PC-3 (cell line): ENCODE data around the gene STAMBPL1. TPM values are rescaled to one million over a fixed set of nuclear protein-coding genes. Genes with fewer than 3 reads are reported as not detected.

Experiments
- ATAC-seq: fragments of 200-7000 bp; cut with Tn5 transposase; 2 replicates; pipeline ENCODE4 v1.9.1; 2020; ENCODE audit warnings: mild to moderate bottlenecking, moderate library complexity
- BruUV-seq: library from RNA; stranded (reverse); fragments of 400-500 nt; replicated peaks from 2 replicates; lab custom pipeline; 2021; lab: Mats Ljungman, UMichigan
- CTCF ChIA-PET: fragments of 300-600 bp; sonication (Branson Sonifier 250); formaldehyde crosslinking; loops from one replicate; lab custom pipeline; 2022; ENCODE audit warnings: antibody characterized with exemption; lab: Charles Lee
- POLR2A ChIA-PET: fragments of 300-600 bp; sonication (Branson Sonifier 250); formaldehyde crosslinking; loops from one replicate; lab custom pipeline; 2022; ENCODE audit warnings: antibody characterized with exemption; ENCODE audit not compliant: unreplicated experiment; lab: Charles Lee
- DNase-seq: peaks from one replicate; pipeline ENCODE4 v3.0.0-alpha.2; 2015
- H2AFZ ChIP-seq: fragments of 300-600 bp; sonication (generic); 2 replicates; pipeline ENCODE4 v1.6.0; 2016; ENCODE audit warnings: antibody characterized with exemption, low read length
- H3F3A ChIP-seq: fragments of 300-600 bp; sonication (generic); one replicate; pipeline ENCODE4 v1.6.0; 2017; ENCODE audit warnings: antibody characterized with exemption, low read length, control low read depth, mild to moderate bottlenecking; ENCODE audit not compliant: unreplicated experiment
- H3K27ac ChIP-seq: fragments of 300-600 bp; sonication (generic); 2 replicates; pipeline ENCODE4 v1.5.1; 2016; ENCODE audit warnings: mild to moderate bottlenecking, low read length
- H3K27me3 ChIP-seq: fragments of 300-600 bp; sonication (generic); 2 replicates; pipeline ENCODE4 v1.6.1; 2016; ENCODE audit warnings: low read length, mixed read lengths
- H3K36me3 ChIP-seq: fragments of 300-600 bp; sonication (generic); 2 replicates; pipeline ENCODE4 v1.6.1; 2016; ENCODE audit warnings: low read depth, mixed run types, low read length, mixed read lengths
- H3K4me1 ChIP-seq: fragments of 300-600 bp; sonication (generic); 2 replicates; pipeline ENCODE4 v1.5.1; 2016; ENCODE audit warnings: low read length; ENCODE audit not compliant: insufficient read depth
- H3K4me2 ChIP-seq: fragments of 300-600 bp; sonication (generic); 2 replicates; pipeline ENCODE4 v1.6.0; 2016; ENCODE audit warnings: low read length
- H3K4me3 ChIP-seq: fragments of 300-600 bp; sonication (generic); 2 replicates; pipeline ENCODE4 v1.5.1; 2016; ENCODE audit warnings: mild to moderate bottlenecking, low read length, mixed read lengths
- H3K79me2 ChIP-seq: fragments of 300-600 bp; sonication (generic); 2 replicates; pipeline ENCODE4 v1.6.1; 2017; ENCODE audit warnings: low read length, mixed read lengths
- H3K9ac ChIP-seq: fragments of 300-600 bp; sonication (generic); 2 replicates; pipeline ENCODE4 v1.6.0; 2016; ENCODE audit warnings: mild to moderate bottlenecking, low read length
- H3K9me2 ChIP-seq: fragments of 300-600 bp; sonication (generic); replicated peaks from 2 replicates; pipeline ENCODE4 v1.6.1; 2016; ENCODE audit warnings: mixed run types, low read length, mixed read lengths
- H3K9me3 ChIP-seq: fragments of 300-600 bp; sonication (generic); 2 replicates; pipeline ENCODE4 v1.6.1; 2016; ENCODE audit warnings: low read length, mixed read lengths
- H4K20me1 ChIP-seq: fragments of 300-600 bp; sonication (generic); 2 replicates; pipeline ENCODE4 v1.6.1; 2016; ENCODE audit warnings: low read length, mixed read lengths
- EZH2 ChIP-seq: fragments of 300-600 bp; sonication (generic); IDR thresholded peaks from one replicate; pipeline ENCODE4 v1.6.1; 2017; ENCODE audit warnings: antibody characterized with exemption, mild to moderate bottlenecking, low read length; ENCODE audit not compliant: unreplicated experiment
- EZH2phosphoT487 ChIP-seq: fragments of 300-600 bp; sonication (generic); IDR thresholded peaks from 2 replicates; pipeline ENCODE4 v1.6.1; 2018; ENCODE audit warnings: mild to moderate bottlenecking, antibody characterized with exemption, low read length, borderline replicate concordance
- intact Hi-C: fragments of 100-400 bp; cut with micrococcal nuclease; formaldehyde crosslinking; loops from 2 replicates; pipeline ENCODE4 v1.9.0; 2023
- total RNA-seq: library from RNA; depleted of rRNA; stranded (reverse); fragments of >200 nt; gene quantifications from 2 replicates; pipeline ENCODE4 v1.2.3, GENCODE V29; 2014
- TF ChIP-seq, protein P1 (sequence below): fragments of 300-600 bp; sonication (generic); conservative IDR thresholded peaks from 2 replicates; pipeline ENCODE4 v1.5.1; 2017; ENCODE audit warnings: antibody characterized with exemption, low read depth, mild to moderate bottlenecking, low read length

Gene STAMBPL1
- total RNA-seq, 1 experiment from 2014 or later, result 19.5 TPM

DNA sequence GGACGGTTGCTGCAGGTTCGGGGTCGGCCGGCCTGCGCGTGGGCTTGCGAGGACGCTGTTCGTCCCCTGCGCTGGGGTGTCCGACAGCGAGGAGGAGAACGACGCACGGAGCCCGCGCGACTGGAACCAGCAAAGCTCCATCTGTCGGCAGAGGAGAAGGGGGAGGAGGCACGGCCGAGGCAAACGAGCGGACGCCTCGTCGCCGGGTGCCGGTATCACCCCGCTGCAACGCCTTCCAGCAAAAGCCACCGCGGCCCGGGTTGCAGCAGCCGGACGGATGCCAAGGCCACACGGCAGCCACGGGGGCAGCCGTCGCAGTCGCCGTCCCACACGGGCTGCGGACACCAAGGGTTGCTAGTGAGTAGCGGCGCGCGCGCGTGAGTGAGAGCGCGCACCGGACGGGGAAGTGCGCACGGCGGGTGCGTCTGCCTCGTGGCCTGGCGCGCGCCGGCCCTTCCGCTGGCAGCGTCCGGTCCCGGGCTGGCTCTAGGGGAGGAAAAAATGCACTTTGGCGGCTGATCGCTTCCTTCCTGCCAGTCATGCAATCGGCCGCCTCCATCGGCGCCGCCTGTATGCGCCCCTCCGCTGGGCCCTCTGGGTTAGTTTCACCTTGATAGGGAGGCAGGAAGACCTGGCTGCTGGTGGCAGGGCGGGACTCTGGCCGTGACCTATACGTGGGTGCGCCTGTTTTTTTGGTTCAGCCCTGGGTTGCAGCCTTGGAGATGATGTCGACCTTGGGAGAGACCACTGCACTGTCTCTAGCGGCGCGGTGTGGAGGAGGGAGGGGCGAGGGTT is 434 bp downstream of the STAMBPL1 start:
- Histone ChIP-seq H3K4me2 (peak overlapping the region; percentile 95), H3K4me3 (peak overlapping the region; percentile 87), H3F3A (peaks cover 3% of the 10 kb centered on the region), H3K79me2 (peaks cover 43% of the 10 kb centered on the region), H4K20me1 (no peaks in the 10 kb centered on the region), H2AFZ (peak overlapping the region; percentile 67), H3K27me3 (no peaks in the 10 kb centered on the region), H3K9me3 (no peaks in the 10 kb centered on the region), H3K4me1 (peaks cover 37% of the 10 kb centered on the region), H3K9me2 (no peaks in the 10 kb centered on the region), H3K36me3 (no peaks in the 10 kb centered on the region), H3K27ac (peak overlapping the region; percentile 57), H3K9ac (peak overlapping the region; percentile 62)
- intact Hi-C loops, result loop anchor here (5.0 kb wide), 2 partner anchors 43 to 112 kb away; partner anchors contain the start of gene FAS
- ATAC-seq (peak; percentile 75), DNase-seq (peak; percentile 79)
- ChIA-PET CTCF (interaction anchor here (0.9 to 1.0 kb wide), 2 partner anchors 10 to 44 kb away, joined by 3 to 4 read pairs; no protein-coding TSS in a partner anchor), POLR2A (interaction anchor here (0.5 kb wide), 1 partner anchor 21 kb away, joined by 3 read pairs; no protein-coding TSS in a partner anchor)
- no TSS peak for BruUV-seq
- TF ChIP-seq, protein P1, sequence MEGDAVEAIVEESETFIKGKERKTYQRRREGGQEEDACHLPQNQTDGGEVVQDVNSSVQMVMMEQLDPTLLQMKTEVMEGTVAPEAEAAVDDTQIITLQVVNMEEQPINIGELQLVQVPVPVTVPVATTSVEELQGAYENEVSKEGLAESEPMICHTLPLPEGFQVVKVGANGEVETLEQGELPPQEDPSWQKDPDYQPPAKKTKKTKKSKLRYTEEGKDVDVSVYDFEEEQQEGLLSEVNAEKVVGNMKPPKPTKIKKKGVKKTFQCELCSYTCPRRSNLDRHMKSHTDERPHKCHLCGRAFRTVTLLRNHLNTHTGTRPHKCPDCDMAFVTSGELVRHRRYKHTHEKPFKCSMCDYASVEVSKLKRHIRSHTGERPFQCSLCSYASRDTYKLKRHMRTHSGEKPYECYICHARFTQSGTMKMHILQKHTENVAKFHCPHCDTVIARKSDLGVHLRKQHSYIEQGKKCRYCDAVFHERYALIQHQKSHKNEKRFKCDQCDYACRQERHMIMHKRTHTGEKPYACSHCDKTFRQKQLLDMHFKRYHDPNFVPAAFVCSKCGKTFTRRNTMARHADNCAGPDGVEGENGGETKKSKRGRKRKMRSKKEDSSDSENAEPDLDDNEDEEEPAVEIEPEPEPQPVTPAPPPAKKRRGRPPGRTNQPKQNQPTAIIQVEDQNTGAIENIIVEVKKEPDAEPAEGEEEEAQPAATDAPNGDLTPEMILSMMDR, result no peak
- TF ChIP-seq EZH2, result no peak
- TF ChIP-seq EZH2phosphoT487, result peak; percentile 96

DNA sequence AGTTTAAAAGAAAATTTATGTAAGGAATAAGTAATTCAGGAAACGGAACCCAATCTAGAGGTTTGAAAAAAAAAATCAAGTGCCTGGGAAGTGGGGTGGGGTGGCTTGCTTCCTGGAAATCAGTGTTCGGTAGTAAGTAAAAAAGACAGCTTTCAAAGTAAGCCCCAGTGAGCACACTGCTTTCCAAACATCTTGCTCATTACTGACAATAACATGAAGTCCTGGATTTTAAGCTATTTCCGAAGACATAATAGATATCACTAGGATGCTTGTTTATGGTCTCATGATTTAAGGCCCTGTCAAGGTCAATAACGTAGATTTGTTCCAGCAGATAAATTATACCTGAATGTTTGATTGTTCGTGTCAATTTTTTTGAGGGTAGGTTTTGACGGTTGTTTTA is 1.3 kb downstream of the STAMBPL1 start:
- peak overlapping the region; percentile 67 for H2AFZ ChIP-seq
- H3K36me3 ChIP-seq, result no peaks in the 10 kb centered on the region
- ATAC-seq, result no peak
- no peaks in the 10 kb centered on the region for H3K9me2 ChIP-seq
- no peaks in the 10 kb centered on the region for H3K9me3 ChIP-seq
- peaks cover 37% of the 10 kb centered on the region for H3K4me1 ChIP-seq
- H3K4me2 ChIP-seq, result peak overlapping the region; percentile 95
- no TSS peak for BruUV-seq
- POLR2A ChIA-PET, result interaction anchor here (0.7 kb wide), 1 partner anchor 109 kb away, joined by 6 read pairs; no protein-coding TSS in a partner anchor
- H3K4me3 ChIP-seq, result peak overlapping the region; percentile 87
- intact Hi-C loops, result loop anchor here (5.0 kb wide), 2 partner anchors 44 to 111 kb away; partner anchors contain the start of gene FAS
- DNase-seq, result no peak
- H4K20me1 ChIP-seq, result no peaks in the 10 kb centered on the region
- CTCF ChIA-PET, result no interaction called here
- peaks cover 3% of the 10 kb centered on the region for H3F3A ChIP-seq
- H3K27me3 ChIP-seq, result no peaks in the 10 kb centered on the region
- peak overlapping the region; percentile 71; the same call in 1 of the 2 replicates for H3K27ac ChIP-seq
- peaks cover 52% of the 10 kb centered on the region for H3K79me2 ChIP-seq
- TF ChIP-seq EZH2, result no peak
- TF ChIP-seq EZH2phosphoT487, result no peak
- TF ChIP-seq, protein P1, result no peak
- H3K9ac ChIP-seq, result peak overlapping the region; percentile 62
